ENCODE results near the gene GAGE12D.
"Not testable (repeated sequence)": the region's sequence is repeated elsewhere in the genome, so short reads cannot be mapped to it uniquely, and the experiment has no call there.

Gene GAGE12D, protein sequence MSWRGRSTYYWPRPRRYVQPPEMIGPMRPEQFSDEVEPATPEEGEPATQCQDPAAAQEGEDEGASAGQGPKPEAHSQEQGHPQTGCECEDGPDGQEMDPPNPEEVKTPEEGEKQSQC

DNA sequence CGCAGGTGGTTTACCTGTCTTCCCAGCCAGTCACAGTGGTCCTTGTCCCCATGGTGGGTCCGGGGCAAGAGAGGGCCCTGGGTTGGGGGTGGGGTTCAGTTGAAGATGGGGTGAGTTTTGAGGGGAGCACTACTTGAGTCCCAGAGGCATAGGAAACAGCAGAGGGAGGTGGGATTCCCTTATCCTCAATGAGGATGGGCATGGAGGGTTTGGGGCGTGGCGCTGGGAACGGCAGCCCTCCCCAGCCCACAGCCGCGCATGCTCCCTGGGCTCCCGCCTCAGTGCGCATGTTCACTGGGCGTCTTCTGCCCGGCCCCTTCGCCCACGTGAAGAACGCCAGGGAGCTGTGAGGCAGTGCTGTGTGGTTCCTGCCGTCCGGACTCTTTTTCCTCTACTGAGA is at the start of gene GAGE12D:
Gene GAGE12D (plus strand): TSS at position 301 of the 400 bp plus-strand sequence. CDS start 1,155 bp downstream, outside the sequence.
- not testable (repeated sequence) for DNase-seq

DNA sequence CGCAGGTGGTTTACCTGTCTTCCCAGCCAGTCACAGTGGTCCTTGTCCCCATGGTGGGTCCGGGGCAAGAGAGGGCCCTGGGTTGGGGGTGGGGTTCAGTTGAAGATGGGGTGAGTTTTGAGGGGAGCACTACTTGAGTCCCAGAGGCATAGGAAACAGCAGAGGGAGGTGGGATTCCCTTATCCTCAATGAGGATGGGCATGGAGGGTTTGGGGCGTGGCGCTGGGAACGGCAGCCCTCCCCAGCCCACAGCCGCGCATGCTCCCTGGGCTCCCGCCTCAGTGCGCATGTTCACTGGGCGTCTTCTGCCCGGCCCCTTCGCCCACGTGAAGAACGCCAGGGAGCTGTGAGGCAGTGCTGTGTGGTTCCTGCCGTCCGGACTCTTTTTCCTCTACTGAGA is 9.7 kb upstream of the GAGE12D start, which contains the start of gene GAGE12C:
Gene GAGE12C (plus strand): TSS at position 301 of the 400 bp plus-strand sequence. CDS start 1,155 bp downstream, outside the sequence.
- not testable (repeated sequence) for DNase-seq

DNA sequence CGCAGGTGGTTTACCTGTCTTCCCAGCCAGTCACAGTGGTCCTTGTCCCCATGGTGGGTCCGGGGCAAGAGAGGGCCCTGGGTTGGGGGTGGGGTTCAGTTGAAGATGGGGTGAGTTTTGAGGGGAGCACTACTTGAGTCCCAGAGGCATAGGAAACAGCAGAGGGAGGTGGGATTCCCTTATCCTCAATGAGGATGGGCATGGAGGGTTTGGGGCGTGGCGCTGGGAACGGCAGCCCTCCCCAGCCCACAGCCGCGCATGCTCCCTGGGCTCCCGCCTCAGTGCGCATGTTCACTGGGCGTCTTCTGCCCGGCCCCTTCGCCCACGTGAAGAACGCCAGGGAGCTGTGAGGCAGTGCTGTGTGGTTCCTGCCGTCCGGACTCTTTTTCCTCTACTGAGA is 9.5 kb downstream of the GAGE12D start, which contains the start of gene GAGE12E:
Gene GAGE12E (plus strand): TSS at position 301 of the 400 bp plus-strand sequence. CDS start 1,155 bp downstream, outside the sequence.
- DNase-seq = not testable (repeated sequence)

DNA sequence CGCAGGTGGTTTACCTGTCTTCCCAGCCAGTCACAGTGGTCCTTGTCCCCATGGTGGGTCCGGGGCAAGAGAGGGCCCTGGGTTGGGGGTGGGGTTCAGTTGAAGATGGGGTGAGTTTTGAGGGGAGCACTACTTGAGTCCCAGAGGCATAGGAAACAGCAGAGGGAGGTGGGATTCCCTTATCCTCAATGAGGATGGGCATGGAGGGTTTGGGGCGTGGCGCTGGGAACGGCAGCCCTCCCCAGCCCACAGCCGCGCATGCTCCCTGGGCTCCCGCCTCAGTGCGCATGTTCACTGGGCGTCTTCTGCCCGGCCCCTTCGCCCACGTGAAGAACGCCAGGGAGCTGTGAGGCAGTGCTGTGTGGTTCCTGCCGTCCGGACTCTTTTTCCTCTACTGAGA is 19.0 kb downstream of the GAGE12D start, which contains the start of gene GAGE12F:
Gene GAGE12F (plus strand): TSS at position 301 of the 400 bp plus-strand sequence. CDS start 1,155 bp downstream, outside the sequence.
- DNase-seq = not testable (repeated sequence)

DNA sequence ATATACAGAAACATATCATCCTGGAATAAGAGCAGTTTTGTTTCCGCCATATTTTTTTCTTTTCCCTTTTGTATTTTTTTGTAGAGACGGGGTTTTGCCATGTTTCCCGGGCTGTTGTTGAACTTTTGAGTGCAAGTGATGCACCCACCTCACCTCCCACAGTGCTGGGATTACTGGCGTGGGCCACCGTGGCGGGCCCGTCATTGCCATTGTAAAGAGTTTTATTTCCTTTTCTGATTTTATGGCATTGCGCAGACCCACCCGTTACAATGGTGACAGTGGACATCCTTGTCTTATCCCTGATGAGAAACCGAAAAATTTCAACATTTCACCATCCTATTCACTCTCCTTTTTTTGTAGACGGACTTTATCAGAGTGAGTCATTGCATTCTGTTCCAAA is 27.2 kb downstream of the GAGE12D start:
- DNase-seq = not testable (repeated sequence)

DNA sequence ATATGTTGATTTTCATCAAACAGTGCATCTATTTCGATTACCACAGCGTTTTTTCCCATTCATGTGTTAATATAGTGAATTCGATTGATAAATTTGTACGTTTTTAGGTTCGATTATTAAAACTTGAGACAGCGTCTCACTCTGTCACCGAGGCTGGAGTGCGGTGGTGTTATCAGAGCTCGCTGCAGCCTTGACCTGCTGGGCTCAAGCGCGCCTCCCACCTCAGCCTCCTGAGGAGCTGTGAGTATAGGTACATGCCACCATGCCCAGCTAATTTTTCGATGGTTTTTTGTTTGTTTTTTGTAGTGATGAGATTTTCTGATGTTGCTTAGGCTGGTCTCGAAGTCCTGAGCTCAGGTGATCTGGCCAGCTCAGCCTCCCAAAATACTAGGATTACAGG is 27.6 kb downstream of the GAGE12D start:
- DNase-seq = not testable (repeated sequence)

DNA sequence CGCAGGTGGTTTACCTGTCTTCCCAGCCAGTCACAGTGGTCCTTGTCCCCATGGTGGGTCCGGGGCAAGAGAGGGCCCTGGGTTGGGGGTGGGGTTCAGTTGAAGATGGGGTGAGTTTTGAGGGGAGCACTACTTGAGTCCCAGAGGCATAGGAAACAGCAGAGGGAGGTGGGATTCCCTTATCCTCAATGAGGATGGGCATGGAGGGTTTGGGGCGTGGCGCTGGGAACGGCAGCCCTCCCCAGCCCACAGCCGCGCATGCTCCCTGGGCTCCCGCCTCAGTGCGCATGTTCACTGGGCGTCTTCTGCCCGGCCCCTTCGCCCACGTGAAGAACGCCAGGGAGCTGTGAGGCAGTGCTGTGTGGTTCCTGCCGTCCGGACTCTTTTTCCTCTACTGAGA is 28.6 kb downstream of the GAGE12D start, which contains the start of gene GAGE12G:
Gene GAGE12G (plus strand): TSS at position 301 of the 400 bp plus-strand sequence. CDS start 1,155 bp downstream, outside the sequence.
- DNase-seq = not testable (repeated sequence)

DNA sequence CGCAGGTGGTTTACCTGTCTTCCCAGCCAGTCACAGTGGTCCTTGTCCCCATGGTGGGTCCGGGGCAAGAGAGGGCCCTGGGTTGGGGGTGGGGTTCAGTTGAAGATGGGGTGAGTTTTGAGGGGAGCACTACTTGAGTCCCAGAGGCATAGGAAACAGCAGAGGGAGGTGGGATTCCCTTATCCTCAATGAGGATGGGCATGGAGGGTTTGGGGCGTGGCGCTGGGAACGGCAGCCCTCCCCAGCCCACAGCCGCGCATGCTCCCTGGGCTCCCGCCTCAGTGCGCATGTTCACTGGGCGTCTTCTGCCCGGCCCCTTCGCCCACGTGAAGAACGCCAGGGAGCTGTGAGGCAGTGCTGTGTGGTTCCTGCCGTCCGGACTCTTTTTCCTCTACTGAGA is 38.1 kb downstream of the GAGE12D start, which contains the start of gene GAGE12H:
Gene GAGE12H (plus strand): TSS at position 301 of the 400 bp plus-strand sequence. CDS start 1,155 bp downstream, outside the sequence.
- not testable (repeated sequence) for DNase-seq

DNA sequence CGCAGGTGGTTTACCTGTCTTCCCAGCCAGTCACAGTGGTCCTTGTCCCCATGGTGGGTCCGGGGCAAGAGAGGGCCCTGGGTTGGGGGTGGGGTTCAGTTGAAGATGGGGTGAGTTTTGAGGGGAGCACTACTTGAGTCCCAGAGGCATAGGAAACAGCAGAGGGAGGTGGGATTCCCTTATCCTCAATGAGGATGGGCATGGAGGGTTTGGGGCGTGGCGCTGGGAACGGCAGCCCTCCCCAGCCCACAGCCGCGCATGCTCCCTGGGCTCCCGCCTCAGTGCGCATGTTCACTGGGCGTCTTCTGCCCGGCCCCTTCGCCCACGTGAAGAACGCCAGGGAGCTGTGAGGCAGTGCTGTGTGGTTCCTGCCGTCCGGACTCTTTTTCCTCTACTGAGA is 47.7 kb downstream of the GAGE12D start, which contains the start of gene GAGE2A:
Gene GAGE2A (plus strand): TSS at position 301 of the 400 bp plus-strand sequence. CDS start 1,155 bp downstream, outside the sequence.
- DNase-seq = not testable (repeated sequence)

DNA sequence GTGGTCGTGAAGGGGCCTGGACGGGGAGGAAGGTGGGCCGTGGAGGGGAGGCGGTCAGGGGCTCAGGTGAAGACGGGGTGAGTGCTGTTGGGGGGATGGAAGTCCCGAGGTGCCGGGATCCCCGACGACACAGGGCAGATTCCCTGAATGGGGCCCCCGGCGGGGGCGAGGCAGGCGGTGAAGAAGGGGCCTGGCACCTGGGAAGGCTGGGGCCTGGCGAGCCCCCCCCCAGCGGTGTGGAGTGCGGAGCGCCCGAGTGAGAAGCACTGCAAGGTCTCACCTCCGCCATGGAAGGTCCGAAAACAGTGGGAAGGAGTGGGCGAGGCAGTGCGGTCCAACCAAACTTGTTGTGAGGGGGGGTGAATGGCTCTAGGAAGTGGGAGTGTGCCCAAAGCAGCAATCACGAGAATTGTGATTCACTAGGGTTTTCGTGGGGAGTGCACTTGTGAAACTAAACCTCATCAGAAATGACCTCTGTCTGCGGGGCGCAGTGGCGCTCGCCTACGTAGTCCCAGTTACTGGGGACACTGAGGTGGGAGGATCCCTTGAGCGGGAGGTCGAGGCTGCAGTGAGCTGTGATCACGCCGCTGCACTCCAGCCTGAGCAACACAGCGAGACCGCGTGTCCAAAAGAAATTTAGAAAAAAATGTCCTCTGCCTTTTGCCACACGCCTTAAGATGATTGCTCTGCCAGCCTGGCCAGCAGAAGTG is 48.4 kb downstream of the GAGE12D start:
- not testable (repeated sequence) for DNase-seq

DNA sequence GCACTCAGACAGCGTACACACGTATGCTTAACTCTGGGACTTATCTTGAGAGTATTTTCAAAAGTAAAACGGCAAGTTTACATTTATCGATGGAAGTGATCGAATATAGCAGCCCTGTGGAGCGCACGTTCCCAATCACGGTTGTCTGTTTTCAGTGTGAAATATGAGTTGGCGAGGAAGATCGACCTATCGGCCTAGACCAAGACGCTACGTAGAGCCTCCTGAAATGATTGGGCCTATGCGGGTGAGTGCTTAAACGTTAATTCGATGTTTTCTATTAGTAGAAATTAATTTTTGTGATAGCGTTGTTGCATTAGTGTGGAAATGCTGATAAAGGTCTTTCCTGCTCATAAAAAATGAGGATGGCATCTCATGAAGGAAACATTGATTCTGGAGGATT is 49.0 kb downstream of the GAGE12D start:
- DNase-seq = not testable (repeated sequence)

Data from cortex of kidney (tissue), 1 donor.